H9 (cell line): ENCODE results near the gene POU2F1. TPM values are rescaled to one million over a fixed set of nuclear protein-coding genes. Genes with fewer than 3 reads are reported as not detected.

ENCODE experiments used
- DNase-seq: peaks from one replicate; pipeline ENCODE4 v3.0.0-alpha.2; 2017
- H2AFZ ChIP-seq: one replicate; pipeline ENCODE4 v1.6.1; 2013; ENCODE audit warnings: mild to moderate bottlenecking, low read length, control low read depth, moderate library complexity
- H2AK5ac ChIP-seq: 2 replicates; pipeline ENCODE4 v1.6.1; 2013; ENCODE audit warnings: low read length, control low read depth, mixed read lengths; ENCODE audit not compliant: insufficient read length
- H2BK120ac ChIP-seq: one replicate; pipeline ENCODE4 v1.6.1; 2013; ENCODE audit warnings: low read depth, mild to moderate bottlenecking, low read length, control low read depth, inconsistent platforms; ENCODE audit not compliant: poor library complexity, severe bottlenecking
- H2BK12ac ChIP-seq: 2 replicates; pipeline ENCODE4 v1.6.1; 2013; ENCODE audit warnings: low read length, control low read depth, mixed read lengths, low read depth; ENCODE audit not compliant: insufficient read length
- H2BK15ac ChIP-seq: 2 replicates; pipeline ENCODE4 v1.6.1; 2013; ENCODE audit warnings: low read depth, low read length, control low read depth
- H2BK20ac ChIP-seq: one replicate; pipeline ENCODE4 v1.6.1; 2013; ENCODE audit warnings: low read depth, mild to moderate bottlenecking, low read length, control low read depth, inconsistent platforms; ENCODE audit not compliant: poor library complexity, severe bottlenecking
- H2BK5ac ChIP-seq: 2 replicates; pipeline ENCODE4 v1.6.1; 2013; ENCODE audit warnings: low read length, control low read depth, mixed read lengths; ENCODE audit not compliant: insufficient read length
- H3K14ac ChIP-seq: 2 replicates; pipeline ENCODE4 v1.6.1; 2013; ENCODE audit warnings: low read length, control low read depth; ENCODE audit not compliant: insufficient read depth
- H3K18ac ChIP-seq: 2 replicates; pipeline ENCODE4 v1.6.1; 2013; ENCODE audit warnings: low read depth, mild to moderate bottlenecking, mixed read lengths, low read length, control low read depth; ENCODE audit not compliant: insufficient read length
- H3K23ac ChIP-seq: 2 replicates; pipeline ENCODE4 v1.6.1; 2013; ENCODE audit warnings: low read length, control low read depth, mixed read lengths, low read depth; ENCODE audit not compliant: insufficient read length
- H3K23me2 ChIP-seq: 2 replicates; pipeline ENCODE4 v1.6.1; 2013; ENCODE audit warnings: low read depth, mild to moderate bottlenecking, mixed read lengths, low read length, control low read depth; ENCODE audit not compliant: insufficient read length, poor library complexity, severe bottlenecking
- H3K27ac ChIP-seq: 2 replicates; pipeline ENCODE4 v1.5.1; 2013; ENCODE audit warnings: low read length, control low read depth, mixed read lengths, low read depth; ENCODE audit not compliant: insufficient read length
- H3K27me3 ChIP-seq: 2 replicates; pipeline ENCODE4 v1.6.1; 2013; ENCODE audit warnings: low read length, control low read depth, inconsistent platforms; ENCODE audit not compliant: insufficient read depth
- H3K4ac ChIP-seq: 2 replicates; pipeline ENCODE4 v1.6.1; 2013; ENCODE audit warnings: low read depth, mild to moderate bottlenecking, control low read depth, inconsistent platforms, low read length, moderate library complexity
- H3K4me1 ChIP-seq: 2 replicates; pipeline ENCODE4 v1.6.1; 2013; ENCODE audit warnings: low read length, control low read depth, inconsistent platforms; ENCODE audit not compliant: insufficient read depth
- H3K4me2 ChIP-seq: 2 replicates; pipeline ENCODE4 v1.6.1; 2013; ENCODE audit warnings: low read length, control low read depth, mixed read lengths; ENCODE audit not compliant: insufficient read length, insufficient read depth
- H3K56ac ChIP-seq: 2 replicates; pipeline ENCODE4 v1.6.1; 2013; ENCODE audit warnings: low read depth, mild to moderate bottlenecking, mixed read lengths, low read length, control low read depth; ENCODE audit not compliant: insufficient read length
- H3K79me1 ChIP-seq: 2 replicates; pipeline ENCODE4 v1.6.1; 2013; ENCODE audit warnings: low read depth, mild to moderate bottlenecking, moderate library complexity, low read length, control low read depth, inconsistent platforms; ENCODE audit not compliant: insufficient read depth, poor library complexity, severe bottlenecking
- H3K79me2 ChIP-seq: 2 replicates; pipeline ENCODE4 v1.6.1; 2013; ENCODE audit warnings: low read length, control low read depth, inconsistent platforms; ENCODE audit not compliant: insufficient read depth
- H3K9ac ChIP-seq: 2 replicates; pipeline ENCODE4 v1.6.1; 2013; ENCODE audit warnings: low read length, control low read depth, mixed read lengths; ENCODE audit not compliant: insufficient read length; ENCODE audit errors: extremely low read depth
- H3K9me3 ChIP-seq: one replicate; pipeline ENCODE4 v1.6.1; 2013; ENCODE audit warnings: low read depth, low read length, inconsistent platforms; ENCODE audit not compliant: control insufficient read depth
- H3T11ph ChIP-seq: one replicate; pipeline ENCODE4 v1.6.1; 2013; ENCODE audit warnings: mild to moderate bottlenecking, low read length, control low read depth, inconsistent platforms
- H4K20me1 ChIP-seq: one replicate; pipeline ENCODE4 v1.6.1; 2013; ENCODE audit not compliant: control insufficient read depth, insufficient read length, insufficient read depth
- H4K5ac ChIP-seq: 2 replicates; pipeline ENCODE4 v1.6.1; 2013; ENCODE audit warnings: low read depth, mild to moderate bottlenecking, mixed read lengths, low read length, control low read depth; ENCODE audit not compliant: insufficient read length
- H4K8ac ChIP-seq: replicated peaks from 2 replicates; pipeline ENCODE4 v1.6.1; 2013; ENCODE audit warnings: low read length, control low read depth, mixed read lengths, low read depth; ENCODE audit not compliant: insufficient read length
- H4K91ac ChIP-seq: 2 replicates; pipeline ENCODE4 v1.6.1; 2013; ENCODE audit warnings: low read depth, mild to moderate bottlenecking, moderate library complexity, mixed read lengths, low read length, control low read depth; ENCODE audit not compliant: insufficient read length
- H3K27ac Mint-ChIP-seq, 3 experiments: 2 replicates in 2 of 3; 3 replicates in 1 of 3; pipeline ENCODE4 v1.8.0; 2020 to 2021; ENCODE audit warnings: mixed read lengths in 3 of 3, mild to moderate bottlenecking in 1 of 3, moderate library complexity in 1 of 3
- H3K27me3 Mint-ChIP-seq: 2 replicates; pipeline ENCODE4 v1.8.0; 2021; ENCODE audit warnings: low read depth, mild to moderate bottlenecking, moderate library complexity, mixed read lengths
- H3K36me3 Mint-ChIP-seq, 3 experiments: 2 replicates in 2 of 3; 3 replicates in 1 of 3; pipeline ENCODE4 v1.8.0; 2020 to 2021; ENCODE audit warnings: low read depth in 3 of 3, mixed read lengths in 3 of 3; ENCODE audit not compliant: insufficient read depth in 1 of 3
- H3K4me1 Mint-ChIP-seq, 2 experiments: 2 replicates each; pipeline ENCODE4 v1.8.0; 2020; ENCODE audit warnings: mixed read lengths in 2 of 2
- H3K4me3 Mint-ChIP-seq, 2 experiments: 2 replicates in 1 of 2; 3 replicates in 1 of 2; pipeline ENCODE4 v1.8.0; 2020 to 2021; ENCODE audit warnings: mild to moderate bottlenecking in 2 of 2, mixed read lengths in 2 of 2, moderate library complexity in 1 of 2
- H3K9me3 Mint-ChIP-seq, 2 experiments: 2 replicates in 1 of 2; 3 replicates in 1 of 2; pipeline ENCODE4 v1.8.0; 2020; ENCODE audit warnings: mild to moderate bottlenecking in 2 of 2, mixed read lengths in 2 of 2, moderate library complexity in 1 of 2
- CTCF ChIP-seq: fragments of 200-600 bp; sonication (generic); conservative IDR thresholded peaks from 3 replicates; pipeline ENCODE4 v1.8.0; 2021; ENCODE audit warnings: antibody characterized with exemption, mild to moderate bottlenecking
- WGBS: extraction: QIAGEN DNeasy Blood & Tissue Kit; methylation state at CpG from one replicate; pipeline ENCODE4 v1.1.7; 2013; ENCODE audit warnings: missing lambda C conversion rate, low lambda C conversion rate, mixed read lengths; ENCODE audit not compliant: insufficient read length; ENCODE audit errors: extremely low coverage; 5-methylcytosine and 5-hydroxymethylcytosine counted together
- total RNA-seq: library from RNA; stranded (reverse); gene quantifications from 2 replicates; pipeline ENCODE4 v1.2.1, GENCODE V29; 2021

The POU2F1 gene
- total RNA-seq, 1 experiment from 2014 or later, result 62.5 TPM

GRCh38 chr1:167429612-167430011 lies 208.9 kb downstream of the POU2F1 start:
- Histone ChIP-seq H2AFZ (no peak overlapping the region), H3K23ac (no peak overlapping the region), H3T11ph (no peak overlapping the region), H4K20me1 (peaks cover 3% of the 10 kb centered on the region), H3K18ac (no peak overlapping the region), H3K4ac (no peak overlapping the region), H3K14ac (no peak overlapping the region), H3K56ac (no peak overlapping the region), H4K91ac (no peak overlapping the region), H3K4me1 (peaks cover 15% of the 10 kb centered on the region), H4K8ac (no peak overlapping the region), H3K79me2 (no peaks in the 10 kb centered on the region), H3K9ac (no peak overlapping the region), H2AK5ac (no peak overlapping the region), H3K4me2 (no peak overlapping the region), H2BK12ac (no peak overlapping the region), H4K5ac (no peak overlapping the region), H3K9me3 (no peaks in the 10 kb centered on the region), H3K27ac (no peak overlapping the region), H2BK120ac (no peak overlapping the region), H3K23me2 (no peaks in the 10 kb centered on the region), H2BK15ac (no peak overlapping the region), H3K27me3 (no peaks in the 10 kb centered on the region), H3K79me1 (no peaks in the 10 kb centered on the region), H2BK5ac (no peak overlapping the region), H2BK20ac (no peak overlapping the region)
- WGBS, result no CpG with 5 or more reads among the region's 2 CpGs
- H3K27ac Mint-ChIP-seq, result no peak overlapping the region; a peak in 1 of 7 replicates
- H3K27me3 Mint-ChIP-seq, result no peaks in the 10 kb centered on the region; the same call in none of the 2 replicates
- H3K36me3 Mint-ChIP-seq, result 0 out of 7 replicates have a peak, but pooled peaks cover 0 to 3% (median 0%) of the 10 kb centered on the region in 3 experiments
- H3K4me1 Mint-ChIP-seq, result peaks cover 73 to 76% of the 10 kb centered on the region in 2 experiments
- TF ChIP-seq CTCF, result no peak
- no peaks in the 10 kb centered on the region for H3K9me3 Mint-ChIP-seq
- no peak for DNase-seq
- H3K4me3 Mint-ChIP-seq, result no peak overlapping the region
